Umbilical cord (tissue), 2 donors: Measurements from ENCODE around the gene LANCL3. TPM values are rescaled to one million over a fixed set of nuclear protein-coding genes. Genes with fewer than 3 reads are reported as not detected.
"Not testable (repeated sequence)": the region's sequence is repeated elsewhere in the genome, so short reads cannot be mapped to it uniquely, and the experiment has no call there.

Experiments used
- DNase-seq: peaks from one replicate; pipeline ENCODE4 v3.0.0-alpha.2; 2015; ENCODE audit warnings: low spot score
- total RNA-seq: library from RNA; depleted of rRNA; stranded (reverse); fragments of >200 nt; gene quantifications from one replicate; pipeline ENCODE4 v1.2.3, GENCODE V29; 2014; ENCODE audit warnings: low replicate concordance; ENCODE audit not compliant: insufficient read depth

Gene LANCL3
- total RNA-seq, 1 donor from 2014 or later = 0.48 TPM

DNA sequence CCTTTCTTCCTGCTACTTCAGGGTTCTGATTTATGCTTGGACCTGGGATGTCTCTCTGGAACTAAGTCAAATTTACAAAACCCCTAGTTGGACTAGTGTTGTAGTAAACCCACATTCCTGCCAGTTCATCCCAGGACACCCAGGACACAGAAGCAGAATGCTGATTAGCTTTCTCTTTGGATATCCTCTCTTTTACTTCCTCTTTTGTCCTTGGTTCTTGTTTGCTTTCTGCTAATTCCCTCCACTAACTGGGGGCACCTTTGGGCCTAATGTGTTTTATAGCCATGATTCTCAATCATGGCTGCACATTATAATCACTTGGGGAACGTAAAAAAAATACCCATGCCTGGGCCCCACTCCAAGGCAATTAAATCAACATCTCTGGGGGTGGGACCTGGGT lies 42.5 kb downstream of the LANCL3 start:
- no peak for DNase-seq

DNA sequence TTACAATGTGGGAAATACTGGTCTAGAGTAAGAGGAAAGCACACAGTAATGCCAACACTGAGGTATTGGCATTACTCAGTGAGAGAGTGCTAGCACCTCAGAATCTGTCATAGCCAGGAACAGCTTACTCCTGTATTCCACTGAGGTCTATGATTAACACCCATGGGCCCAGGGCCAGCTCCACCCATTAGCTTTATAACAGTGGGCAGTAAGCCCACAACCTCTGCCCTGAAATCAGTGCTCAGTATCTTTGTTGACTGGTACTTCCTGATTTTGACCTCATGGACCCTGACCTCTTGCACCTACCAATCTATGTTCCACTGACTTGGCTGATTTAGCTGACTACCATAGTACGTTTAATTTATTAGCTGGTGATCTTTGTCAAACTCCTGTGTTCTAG lies 56.1 kb downstream of the LANCL3 start:
- DNase-seq = no peak

DNA sequence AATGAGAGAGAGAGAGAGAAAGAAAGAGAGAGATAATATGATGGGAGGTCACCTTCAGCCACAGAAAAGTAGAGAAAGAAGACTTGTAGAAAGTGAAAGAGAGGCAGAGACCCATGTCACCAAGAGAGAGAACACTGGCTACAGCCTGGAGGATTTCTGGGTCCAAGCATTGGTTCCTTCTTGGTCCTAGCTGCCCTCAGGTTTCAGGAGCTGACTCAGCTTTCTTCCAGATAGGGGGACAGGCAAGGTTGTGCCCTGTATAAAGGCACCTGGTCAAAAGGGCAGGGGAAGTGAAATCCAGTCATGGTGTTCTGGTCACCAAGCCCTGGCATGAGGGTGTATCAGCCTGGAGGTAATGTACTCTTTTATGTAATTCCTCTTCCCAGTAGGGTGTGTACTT lies 66.6 kb downstream of the LANCL3 start:
- no peak for DNase-seq

DNA sequence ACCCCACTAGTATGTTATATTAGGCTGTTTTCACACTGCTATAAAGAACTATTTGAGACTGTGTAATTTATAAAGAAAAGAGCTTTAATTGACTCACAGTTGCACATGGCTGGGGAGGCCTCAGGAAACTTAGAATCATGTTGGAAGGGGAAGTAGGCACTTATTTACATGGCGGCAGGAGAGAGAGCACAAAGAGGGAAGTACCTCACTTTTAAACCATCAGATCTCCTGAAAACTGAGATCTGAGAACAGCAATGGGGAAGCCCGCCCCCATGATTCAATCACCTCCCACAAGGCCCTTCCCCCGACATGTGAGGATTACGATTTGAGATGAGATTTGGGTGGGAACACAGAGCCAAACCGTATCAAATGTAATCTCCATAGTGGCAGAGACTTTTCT lies 68.7 kb downstream of the LANCL3 start:
- no peak for DNase-seq

DNA sequence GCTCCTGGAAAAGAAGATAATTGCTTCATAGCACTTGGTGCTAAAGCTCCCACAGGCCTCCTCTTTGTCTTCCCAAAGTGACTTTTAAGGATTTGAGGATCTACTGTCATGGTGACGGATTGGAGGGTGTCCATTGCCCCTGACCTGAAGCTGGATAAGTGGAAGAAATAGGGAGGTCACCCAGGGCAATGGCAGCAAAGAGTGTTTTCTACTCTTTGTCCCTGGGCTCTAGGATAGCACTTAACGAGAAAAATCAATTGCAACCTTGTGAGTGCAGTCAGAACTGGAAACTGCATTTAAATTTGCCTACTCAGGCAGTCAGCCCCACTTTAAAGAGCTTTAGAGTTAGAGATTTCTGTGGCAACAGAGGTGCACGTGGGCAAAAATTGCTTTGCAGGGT lies 70.4 kb downstream of the LANCL3 start:
- no peak for DNase-seq

DNA sequence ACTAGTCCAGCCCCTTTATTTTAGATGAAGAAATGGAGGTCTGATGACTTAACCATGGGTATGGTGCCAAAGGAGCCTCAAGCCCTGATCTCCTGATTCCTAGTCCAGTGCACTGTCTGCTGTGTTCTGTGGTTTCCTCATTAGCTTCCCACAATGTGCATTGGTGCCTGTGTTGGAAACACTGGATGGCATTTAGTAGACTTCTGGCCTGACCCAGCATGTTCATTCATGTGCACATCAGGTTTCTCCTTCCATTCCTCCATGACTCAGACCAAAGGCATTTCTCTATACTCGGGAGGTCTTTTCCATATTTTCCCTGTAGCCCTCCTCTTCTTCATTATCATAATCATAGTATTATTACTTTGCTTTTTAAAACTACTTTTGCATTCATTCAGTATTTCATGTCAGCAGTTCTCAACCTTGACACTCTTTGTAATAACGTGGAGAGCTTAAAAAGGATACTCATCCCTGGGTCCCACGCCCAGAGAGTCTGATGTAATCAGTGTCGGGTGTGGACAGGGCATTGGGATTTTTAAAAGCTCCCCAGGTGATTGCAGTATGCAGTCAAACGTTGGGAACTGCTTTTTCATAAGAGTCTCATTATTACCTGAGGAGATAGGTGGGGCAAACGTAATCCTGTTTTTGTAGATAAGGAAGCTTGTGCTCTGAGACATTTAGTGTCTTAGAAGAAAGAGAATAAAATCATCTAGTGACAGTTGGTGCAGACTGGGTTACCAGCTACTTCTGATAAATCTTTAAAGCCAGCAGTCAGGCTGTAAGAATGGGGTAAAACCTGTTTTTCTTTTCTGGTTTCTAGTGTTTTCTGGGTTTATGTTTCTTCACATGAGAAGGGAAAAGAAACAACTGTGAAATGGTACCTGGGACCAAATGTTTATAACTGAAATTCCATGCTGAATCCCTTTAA lies 73.2 kb downstream of the LANCL3 start:
- peak; percentile 21 for DNase-seq

DNA sequence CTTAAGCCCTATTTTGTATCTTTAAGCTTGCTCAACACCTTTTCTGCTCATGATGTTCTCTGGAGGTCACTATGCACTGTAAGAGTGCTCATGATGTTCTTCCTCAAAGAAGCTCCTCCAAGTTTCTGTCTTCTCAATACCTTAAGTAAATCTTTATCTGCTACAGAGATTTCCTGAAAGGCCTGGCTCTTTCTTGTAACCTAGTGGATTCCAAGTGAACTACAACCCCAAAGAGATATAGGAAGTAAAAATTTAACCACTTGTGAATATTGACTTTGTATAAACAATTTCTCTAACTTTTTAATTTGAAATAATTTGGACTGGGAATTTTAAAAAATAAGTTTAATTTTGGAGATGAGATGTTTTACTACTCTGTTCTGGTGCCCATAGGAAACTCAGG lies 74.8 kb downstream of the LANCL3 start:
- DNase-seq = no peak

DNA sequence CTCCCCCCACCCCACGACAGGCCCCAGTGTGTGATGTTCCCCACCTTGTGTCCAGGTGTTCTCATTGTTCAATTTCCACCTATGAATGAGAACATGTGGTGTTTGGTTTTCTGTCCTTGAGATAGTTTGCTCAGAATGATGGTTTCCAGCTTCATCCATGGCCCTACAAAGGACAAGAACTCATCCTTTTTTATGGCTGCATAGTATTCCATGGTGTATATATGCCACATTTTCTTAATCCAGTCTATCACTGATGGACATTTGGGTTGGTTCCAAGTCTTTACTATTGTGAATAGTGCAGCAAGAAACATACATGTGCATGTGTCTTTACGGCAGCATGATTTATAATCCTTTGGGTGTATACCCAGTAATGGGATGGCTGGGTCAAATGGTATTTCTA lies 79.4 kb downstream of the LANCL3 start:
- not testable (repeated sequence) for DNase-seq

DNA sequence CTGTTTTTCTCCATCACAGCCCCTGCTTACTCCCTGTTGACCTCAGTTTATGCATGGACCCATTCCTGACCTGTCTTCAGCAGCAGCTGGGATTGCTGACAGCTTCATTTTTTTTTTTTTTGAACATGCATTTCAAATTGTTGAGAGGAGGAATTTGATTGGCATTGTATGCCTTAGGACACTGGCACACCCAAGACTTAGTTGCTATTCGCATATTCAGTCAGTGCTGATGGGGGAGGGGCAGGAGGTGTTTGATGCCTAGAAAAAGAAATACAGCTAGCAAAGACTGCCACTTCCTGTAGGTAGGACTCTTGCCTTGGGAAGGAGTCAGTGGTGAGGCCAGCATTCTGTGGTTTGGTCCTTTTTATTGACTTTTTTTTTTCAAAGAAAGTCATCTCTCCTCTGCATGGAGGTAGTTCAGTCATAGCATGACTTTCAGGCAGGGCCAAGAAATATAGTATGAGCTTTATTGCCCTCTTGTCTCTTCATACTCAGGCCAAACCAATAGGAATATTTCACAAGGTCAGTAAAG lies 80.5 kb downstream of the LANCL3 start:
- no peak for DNase-seq

DNA sequence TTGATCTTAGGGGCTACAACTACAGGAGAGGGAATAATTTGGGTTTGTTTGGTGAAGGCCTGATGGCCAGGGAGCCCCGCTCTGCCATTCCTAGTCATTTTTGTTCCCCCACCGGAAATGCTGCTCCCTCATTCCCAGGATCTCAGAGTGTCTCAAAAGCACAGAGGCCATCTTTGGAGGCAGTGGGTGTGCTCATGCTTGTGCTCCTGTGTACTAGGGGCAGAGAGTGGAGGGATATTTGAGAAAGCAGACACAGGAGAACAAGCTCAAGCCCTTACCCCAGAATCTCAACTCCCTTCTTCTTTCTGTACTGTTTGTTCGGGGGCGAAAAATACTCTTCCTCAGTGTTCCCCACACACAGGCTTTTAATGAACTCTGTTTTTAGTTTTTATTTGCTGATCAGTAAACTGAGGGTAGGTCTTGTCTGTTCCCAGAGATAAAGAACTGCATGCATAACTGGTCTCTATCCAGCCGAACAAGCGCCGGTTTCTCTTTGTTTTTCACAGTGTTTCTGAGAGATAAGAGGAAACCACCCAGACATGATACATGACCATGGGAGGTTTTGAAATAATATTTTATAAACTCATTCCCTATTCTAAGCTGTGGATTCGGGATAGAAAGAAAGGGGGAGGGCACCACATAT lies 81.2 kb downstream of the LANCL3 start:
- DNase-seq = no peak

DNA sequence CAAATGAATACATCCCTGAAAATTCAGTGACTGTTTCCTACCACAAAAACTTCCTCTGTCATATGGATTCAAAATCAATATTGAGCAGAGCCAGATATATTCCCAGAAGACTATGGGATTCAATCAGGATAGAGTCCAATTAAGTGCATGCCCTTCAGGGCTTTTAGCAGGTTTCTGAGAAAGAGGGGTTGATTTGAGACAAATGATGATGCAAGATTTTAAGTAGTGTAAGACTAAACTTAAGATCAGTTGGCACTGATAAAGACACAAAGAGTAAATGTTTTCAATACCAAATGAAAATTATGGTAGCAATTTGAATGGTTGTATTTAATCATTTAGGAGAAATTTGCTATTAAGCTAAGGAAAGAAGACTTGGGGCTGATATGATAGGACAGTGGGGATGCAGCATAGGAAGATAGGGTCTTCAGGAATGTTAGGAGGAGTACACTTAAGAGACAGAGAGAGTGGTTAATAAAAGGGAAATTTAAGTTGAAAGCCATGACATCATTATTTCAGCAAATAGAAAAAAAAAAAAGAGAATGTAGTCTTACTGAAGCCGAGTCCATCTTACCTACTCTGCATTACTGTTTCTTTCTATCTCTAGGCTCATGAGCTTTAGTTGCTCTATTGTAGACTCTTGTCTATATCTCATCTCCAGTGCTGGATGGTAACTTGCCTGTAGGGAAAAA lies 82.1 kb downstream of the LANCL3 start:
- DNase-seq = no peak

DNA sequence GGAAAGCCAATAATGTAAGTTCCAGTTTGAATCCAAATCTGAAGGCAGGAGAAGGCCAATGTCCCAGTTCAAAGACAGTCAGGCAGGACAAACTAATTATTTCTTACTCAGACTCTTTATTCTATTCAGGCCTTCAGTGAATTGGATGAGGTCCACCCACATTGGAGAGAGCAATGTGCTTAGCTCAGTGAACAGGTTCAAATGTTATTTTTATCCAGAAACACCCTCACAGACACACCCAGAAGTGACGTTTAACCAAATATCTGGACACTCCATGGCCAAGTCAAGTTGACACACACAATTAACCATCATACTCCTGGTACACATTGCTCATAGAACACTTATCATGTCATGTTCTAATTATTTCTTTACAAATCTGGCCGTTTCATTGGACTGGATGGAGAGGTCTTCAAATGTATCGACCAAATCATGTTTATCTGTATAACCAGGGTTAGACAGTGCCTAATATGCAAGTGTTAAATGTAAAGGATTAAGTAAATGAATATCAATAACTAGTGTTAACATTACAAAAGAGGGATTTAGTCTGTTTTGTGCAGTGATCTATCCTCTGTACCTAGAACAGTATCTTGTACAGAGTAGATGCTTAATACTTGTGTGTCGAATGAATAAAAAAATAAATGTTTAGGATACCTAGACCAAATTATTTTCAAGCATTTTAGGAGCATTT lies 87.0 kb downstream of the LANCL3 start:
- DNase-seq = no peak

DNA sequence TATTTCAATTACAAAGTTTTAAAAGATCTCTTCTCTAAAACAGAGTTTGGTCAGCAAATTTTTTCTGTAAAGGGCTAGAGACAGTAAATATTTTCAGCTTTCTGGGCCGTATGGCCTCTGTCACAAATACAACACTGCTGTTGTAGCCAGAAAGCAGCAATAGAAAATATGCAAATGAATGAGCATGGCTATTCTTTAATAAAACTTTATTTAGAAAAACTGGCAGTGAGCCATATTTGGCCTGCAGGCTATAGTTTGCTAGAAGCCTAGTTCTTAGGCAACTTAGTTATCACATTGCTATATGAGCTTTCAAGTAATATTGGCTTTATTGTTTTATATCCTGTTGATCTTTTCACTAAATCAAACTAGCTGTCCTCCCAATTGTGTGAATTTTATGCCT lies 87.6 kb downstream of the LANCL3 start:
- DNase-seq = no peak

DNA sequence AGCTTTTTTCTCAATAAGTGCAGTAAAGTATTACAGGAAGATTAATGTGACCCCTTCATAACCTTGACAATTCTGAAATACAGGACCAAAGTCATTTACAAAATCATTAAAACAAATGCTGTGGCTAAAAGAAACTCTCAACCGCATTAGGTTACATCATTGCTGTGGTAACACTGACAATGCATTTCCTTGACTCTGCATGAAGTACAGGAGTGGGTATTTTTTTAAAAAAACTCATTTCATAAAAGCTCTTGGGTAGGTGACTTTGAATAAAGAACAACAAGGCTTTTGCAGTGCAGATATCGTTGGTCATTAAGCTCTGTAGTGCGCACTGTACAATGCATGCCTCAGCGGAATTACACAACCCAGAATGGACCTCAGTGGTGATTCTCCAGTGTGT lies 90.7 kb downstream of the LANCL3 start:
- DNase-seq = no peak

DNA sequence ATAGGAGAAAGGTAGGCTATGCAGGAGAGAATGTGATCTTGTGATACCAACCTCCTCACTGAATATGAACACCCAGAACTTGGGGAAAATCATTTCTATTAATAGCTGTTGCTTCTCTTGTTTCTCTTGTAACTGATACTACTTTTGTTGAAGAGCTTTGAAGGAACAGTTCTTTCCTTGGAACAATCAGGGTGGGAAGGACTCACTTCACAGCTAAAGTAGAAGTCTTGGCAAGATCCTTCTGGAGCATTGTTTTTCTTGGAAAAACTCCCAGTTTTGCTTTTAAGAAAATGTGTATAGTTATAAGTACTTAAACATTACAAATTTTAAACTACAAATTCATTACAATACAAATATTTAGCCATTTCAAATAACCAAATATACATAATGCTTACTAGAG lies 95.1 kb downstream of the LANCL3 start:
- DNase-seq = no peak

DNA sequence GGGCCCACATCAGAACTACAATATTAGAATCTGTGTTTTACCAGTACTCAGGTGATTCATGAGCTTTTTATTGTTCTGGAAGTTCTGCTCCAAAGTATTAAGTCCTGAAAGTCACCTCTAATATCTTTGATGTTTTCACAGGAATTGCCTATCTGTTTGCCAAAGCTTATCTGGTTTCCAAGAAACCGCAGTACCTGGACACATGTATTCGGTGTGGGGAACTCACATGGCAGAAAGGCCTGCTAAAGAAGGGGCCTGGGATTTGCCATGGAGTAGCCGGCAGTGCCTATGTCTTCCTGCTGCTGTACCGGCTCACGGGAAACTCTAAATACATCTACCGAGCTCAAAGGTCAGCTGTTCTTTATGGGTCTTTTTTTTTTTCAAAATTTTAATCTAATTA lies 95.7 kb downstream of the LANCL3 start:
- DNase-seq = no peak

DNA sequence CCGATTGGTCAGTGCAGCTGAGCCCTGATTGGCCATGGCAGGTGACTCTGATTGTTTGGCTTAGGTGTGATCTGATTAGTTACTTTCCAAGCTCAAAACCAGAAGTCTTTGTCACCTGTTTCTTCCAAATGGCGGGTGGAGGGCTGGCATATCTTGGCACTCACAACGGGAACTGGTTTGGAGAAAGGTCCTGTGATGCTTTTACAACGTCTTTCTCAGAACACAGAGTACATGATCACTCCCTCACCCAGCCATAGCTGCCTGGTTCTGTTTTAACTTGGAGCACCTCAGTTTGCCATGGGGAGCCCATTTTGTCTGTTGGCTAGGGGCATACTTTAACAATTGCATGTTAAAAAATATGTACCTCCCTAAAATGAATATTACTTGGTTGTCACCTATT lies 101.1 kb downstream of the LANCL3 start:
- DNase-seq = no peak

DNA sequence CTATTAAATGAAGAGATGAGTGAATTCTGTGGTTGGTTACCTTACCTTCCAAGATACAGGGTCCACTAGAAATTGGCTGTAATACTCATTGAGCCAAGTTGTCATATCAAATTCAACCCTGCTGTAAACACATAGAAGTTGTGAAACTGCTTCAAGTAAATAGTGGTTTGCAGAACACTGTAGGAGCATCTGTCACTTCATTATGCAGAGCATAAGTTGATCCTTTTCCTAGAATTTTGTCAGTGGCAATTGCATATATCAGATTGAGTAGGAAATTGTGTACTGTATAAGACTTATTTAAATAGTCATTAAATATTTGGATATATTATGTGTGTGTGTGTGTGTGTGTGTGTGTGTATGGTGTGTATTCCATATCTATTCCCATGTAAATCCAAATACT lies 105.3 kb downstream of the LANCL3 start:
- DNase-seq = no peak

DNA sequence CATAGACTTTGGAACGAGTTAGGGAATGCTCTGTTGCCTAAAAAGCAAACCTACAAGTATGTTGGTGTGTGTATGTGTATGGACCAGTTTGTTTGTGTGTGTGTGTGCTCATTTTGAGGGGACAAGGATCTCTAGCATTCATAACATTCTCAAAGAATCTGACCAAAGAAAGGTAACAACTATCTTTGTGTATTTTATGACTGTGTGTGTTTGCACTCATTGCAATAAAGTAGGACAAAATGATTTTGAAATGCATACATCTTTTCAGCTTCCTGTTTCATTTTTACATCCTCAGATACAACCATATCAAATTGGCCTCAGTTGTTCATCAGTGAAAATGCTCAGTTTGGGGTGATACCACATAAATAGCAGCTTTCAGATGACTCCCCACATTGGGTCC lies 105.8 kb downstream of the LANCL3 start:
- no peak for DNase-seq

DNA sequence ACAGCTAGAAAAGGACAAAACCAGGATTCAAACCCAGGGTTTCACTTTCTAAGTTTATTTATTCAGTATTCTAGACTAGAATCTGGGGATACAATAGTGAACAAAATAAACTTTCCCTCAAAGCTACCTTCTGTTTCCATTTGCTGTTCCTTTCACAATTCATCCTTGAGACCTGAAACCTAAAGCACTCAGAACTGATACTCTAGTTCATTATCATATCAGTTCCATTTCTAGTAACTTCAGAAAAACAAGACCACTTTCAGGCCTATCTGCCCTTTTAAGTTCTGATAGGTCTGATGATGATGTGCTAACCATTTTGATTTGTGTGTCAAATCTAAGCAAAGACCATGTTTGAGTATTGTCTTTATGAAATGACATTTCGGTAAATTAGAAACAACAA lies 106.3 kb downstream of the LANCL3 start:
- DNase-seq = no peak

DNA sequence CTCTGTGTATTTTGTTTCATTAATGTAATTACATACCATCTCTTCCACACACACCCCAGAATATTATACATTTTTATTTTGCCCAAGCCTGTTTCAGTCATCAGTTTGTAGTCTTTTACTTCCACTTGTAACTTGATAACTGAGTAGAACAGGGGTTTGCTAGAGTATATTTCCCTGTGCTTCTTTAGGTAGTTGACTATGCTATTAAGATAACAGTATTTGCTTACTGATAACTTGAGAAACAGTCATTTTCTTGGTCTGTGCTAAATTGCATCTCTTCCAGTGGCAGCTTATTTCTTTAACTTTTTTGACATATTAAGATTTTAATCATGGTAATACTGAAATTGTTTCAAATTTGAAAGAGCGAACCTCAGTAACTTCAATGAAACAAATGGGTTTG lies 107.1 kb downstream of the LANCL3 start:
- DNase-seq = no peak

DNA sequence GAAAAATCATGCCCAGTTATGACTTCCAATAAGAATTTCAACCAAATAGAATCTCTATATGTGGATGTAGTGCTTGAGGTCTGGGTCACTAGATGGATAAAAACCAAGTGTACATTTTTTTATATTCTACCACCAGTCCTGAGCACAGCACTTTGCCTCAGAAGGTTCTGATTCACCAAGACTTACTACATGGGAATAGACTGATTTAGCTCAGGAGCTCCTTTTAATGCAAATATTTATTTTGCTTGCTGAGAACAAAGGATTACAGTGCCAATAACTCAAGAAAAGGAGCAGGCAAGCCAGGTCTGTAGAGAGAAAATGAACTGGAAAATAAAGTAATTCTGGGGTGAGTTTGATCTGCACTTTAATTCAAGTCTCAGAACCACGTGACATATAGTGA lies 107.8 kb downstream of the LANCL3 start:
- no peak for DNase-seq
